HG02571 (cell line): Measurements from ENCODE around the gene DUSP15.
"Not testable (repeated sequence)": the region's sequence is repeated elsewhere in the genome, so short reads cannot be mapped to it uniquely, and the experiment has no call there.

ENCODE experiments used
- ATAC-seq: cut with Tn5 transposase; IDR thresholded peaks from one replicate; pipeline ENCODE4 v1.9.1; 2021; ENCODE audit warnings: mild to moderate bottlenecking, moderate library complexity; ENCODE audit not compliant: unreplicated experiment

The DUSP15 gene

DNA sequence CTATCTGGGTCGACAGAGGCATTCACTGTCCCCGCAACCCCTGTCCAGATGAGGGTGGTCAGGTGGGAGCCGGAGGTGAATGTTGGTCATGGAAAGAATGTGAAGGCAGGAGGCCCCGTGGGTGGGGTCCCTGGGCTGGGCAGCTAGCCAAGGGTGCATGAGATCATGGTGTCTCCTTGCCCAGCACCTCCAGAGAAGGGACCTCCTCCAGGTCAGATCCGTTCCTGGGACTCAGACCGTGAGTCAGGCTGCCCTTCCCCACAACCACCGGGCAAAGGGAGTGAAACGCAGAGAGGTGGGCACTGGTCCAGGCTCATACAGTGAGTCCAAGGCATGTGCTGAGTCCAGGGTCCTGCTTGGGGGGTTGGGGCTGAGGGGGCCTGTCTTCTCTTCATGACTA lies 28.4 kb downstream of the DUSP15 start:
- ATAC-seq = no peak

GRCh38 chr20:31840906-31841816 lies 29.2 kb downstream of the DUSP15 start:
- ATAC-seq = no peak

- ATAC-seq = no peak
These were observed 30.4 kb downstream of the DUSP15 start for GRCh38 chr20:31839782-31840487.

DNA sequence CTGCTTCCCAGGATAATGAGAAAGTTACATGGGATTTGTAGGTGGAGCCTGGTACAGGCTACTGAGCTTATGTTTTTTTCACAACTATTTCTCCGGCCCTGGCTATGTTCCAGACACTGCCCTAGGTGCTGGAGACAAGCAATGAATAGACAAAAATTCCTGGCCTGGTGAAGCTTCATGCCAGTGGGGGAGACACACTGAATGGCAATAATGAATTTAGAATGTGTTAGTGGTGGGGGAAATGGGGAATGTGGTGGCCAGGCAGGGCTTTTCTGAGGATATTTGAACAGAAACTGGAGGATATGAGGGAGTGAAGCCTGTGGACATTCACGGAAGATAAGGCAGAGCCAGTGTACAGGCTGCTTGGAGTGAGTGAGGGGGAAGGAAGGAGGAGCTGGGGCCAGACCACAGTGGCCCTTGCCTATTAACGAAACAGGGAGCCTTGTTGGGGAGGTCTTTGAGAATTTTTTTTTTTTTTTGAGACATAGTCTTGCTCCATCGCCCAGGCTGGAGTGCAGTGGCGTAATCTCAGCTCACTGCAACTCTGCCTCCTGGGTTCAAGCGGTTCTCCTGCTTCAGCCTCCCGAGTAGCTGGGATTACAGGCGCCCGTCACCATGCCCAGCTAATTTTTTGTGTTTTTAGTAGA lies 31.6 kb downstream of the DUSP15 start:
- ATAC-seq = no peak

DNA sequence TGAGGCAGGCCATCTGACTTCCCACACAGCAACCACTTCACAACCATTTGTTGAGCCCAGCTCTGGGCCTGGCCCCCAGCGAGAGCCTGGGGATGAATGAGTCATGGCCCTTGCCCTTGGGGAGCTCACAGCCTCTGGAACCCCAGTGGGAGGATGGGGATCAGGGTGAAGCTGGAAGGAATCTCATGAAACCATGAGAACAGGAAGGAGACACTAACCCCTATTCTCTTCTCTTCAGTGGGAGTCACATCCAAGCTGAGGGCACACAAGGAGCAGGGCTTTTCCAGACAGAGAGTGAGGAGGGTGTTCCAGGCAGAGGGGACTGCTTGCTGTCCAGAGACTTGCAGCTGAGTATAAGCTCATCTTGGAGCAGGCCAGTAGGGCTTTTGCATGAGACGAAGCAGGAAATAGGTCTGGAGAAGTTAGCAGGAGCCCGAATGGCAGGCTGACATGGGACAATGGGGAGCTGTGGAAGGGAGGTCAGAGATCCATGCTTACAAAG lies 32.4 kb downstream of the DUSP15 start:
- ATAC-seq = no peak

GRCh38 chr20:31836853-31837608 lies 33.3 kb downstream of the DUSP15 start:
- ATAC-seq = no peak

GRCh38 chr20:31835977-31836852 lies 34.1 kb downstream of the DUSP15 start:
- no peak for ATAC-seq

GRCh38 chr20:31835554-31835953 lies 34.8 kb downstream of the DUSP15 start:
- ATAC-seq = no peak

DNA sequence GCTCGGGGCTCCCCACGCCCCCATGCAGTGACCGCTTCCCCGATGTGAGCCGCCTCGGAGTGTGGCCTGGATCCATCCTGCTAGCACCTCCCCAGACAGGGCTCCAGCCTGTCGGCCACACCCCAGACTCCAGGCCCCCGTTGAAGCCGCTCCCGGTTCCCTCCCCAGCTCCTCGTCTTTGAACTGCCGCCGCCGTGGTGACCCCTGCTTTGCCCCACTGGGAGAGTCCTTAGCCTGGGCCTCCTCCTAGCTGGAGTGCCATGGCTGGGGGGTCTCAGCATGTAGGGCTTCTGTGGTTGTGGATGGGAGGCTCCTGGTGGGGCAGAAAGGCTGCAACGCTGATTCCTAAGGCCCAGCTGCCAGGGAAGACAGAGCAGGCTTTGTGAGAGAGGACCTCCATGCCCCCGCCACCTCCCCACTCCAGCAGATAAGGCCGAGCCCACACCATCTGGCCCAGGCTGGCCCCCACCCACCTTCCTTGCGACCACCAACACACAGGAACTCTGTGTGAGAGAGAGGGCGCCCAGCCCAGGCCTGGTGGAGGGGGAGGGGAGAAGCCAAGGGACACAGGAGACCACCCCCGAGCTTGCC lies 36.3 kb downstream of the DUSP15 start:
- ATAC-seq = no peak

DNA sequence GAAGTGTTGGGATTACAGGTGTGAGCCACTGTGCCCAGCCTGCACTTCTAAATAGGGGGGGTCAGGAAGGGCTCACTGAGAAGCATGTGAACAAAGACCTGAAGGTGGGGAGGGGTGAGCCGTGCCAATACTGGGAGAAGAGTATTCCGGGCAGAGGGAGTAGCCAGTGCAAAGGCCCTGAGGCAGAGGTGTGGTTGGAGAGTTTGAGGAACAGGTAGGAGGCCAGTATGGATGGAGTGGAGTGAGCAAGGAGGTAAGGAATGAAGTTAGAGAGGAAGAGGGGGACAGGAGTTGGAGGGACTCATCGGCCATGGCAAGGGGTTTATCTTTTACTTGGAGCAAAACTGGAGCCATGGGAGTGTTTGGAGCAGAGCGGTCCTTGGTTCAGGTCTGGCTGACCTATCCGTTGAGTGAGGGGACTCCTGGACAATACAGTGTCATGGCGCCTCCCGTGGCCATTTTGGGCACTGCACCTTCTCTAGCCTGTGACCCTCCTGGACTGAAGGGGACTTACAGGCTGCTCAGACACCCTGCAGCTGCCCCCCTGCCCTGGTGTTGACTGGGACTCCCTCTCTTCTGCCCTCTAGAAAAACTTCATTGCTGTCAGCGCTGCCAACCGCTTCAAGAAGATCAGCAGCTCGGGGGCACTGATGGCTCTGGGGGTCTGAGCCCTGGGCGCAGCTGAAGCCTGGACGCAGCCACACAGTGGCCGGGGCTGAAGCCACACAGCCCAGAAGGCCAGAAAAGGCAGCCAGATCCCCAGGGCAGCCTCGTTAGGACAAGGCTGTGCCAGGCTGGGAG lies 37.0 kb downstream of the DUSP15 start:
- no peak for ATAC-seq

DNA sequence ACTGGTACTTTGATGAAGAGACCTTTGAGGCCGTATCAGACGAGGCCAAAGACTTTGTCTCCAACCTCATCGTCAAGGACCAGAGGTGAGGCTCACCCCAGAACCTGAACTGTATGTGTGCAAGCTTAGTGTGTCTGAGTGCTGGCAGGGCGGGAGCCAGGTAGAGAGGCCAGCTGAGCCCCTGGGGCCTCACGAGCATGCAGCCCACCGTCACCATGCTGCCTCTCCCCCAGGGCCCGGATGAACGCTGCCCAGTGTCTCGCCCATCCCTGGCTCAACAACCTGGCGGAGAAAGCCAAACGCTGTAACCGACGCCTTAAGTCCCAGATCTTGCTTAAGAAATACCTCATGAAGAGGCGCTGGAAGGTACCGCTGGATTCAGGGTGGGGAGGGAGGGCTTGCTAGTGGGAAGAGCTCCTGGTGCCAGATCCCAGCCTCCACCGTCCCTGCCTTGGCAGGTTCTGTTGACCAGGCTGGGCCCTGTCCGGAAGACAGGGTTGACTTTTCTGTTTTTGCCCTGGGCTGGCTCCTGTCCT lies 38.5 kb downstream of the DUSP15 start:
- no peak for ATAC-seq

- no peak for ATAC-seq
These were observed 39.1 kb downstream of the DUSP15 start for GRCh38 chr20:31831211-31831610.

DNA sequence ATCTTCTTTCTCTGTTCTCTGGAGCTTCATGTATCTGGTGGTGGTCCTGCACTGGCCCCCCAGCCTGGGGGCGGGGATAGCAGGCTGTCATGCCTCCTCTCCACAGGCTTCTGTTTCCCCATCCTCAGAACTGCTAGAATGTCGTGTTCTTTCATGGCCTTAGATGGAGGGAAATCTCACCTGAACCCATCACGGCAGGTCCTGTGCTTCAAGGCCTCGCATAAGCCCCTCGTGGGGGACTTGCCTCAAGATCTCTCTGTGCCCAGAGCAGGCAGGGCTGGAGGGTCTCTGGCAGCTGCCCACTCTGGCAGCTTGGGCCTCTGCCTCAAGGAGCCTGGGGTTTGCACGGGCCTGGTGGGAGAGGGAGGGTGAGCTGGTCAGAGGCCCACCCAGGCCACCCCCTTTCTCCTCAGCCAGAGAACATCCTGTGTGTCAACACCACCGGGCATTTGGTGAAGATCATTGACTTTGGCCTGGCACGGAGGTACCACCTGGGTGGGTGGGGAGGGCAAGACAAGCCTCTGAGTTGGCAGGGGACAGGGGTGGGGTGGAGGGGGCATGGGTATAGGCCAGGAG lies 39.8 kb downstream of the DUSP15 start:
- ATAC-seq = no peak

GRCh38 chr20:31829731-31830130 lies 40.6 kb downstream of the DUSP15 start:
- ATAC-seq = no peak

DNA sequence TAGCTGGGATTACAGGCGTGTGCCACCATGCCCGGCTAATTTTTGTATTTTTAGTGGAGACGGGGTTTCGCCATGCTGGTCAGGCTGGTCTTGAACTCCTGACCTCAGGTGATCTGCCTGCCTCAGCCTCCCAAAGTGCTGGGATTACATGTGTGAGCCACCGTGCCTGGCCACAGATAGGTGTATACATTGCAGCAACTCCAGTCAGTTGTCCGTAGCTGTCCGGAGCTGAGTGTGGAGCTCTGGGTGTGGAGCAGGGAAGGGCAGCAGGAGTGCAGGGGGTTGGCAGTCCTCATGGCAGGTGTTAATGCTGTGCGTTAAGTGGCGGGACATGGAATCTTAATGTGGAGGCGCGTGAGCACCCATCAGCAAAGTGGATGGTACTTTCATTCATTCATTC lies 42.3 kb downstream of the DUSP15 start:
- not testable (repeated sequence) for ATAC-seq

DNA sequence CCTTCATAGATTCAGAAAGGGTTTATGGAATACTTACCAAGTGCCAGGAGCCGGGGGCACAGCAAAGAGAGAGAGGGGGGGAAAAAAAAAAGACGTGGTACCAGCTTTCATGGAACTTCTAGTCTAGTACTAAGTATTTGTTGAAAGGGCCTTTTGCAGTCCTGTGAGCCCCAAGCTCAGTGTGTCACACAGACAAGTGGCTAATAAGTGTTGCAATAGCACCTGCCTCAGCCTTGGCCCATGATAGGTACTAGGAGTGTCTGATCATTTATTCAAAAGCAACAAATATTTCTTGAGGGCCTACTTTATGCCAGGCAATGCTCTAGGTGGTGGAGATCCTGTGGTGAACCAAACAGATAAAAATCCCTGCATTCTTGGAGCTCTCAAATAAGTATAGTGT lies 43.3 kb downstream of the DUSP15 start:
- ATAC-seq = no peak

DNA sequence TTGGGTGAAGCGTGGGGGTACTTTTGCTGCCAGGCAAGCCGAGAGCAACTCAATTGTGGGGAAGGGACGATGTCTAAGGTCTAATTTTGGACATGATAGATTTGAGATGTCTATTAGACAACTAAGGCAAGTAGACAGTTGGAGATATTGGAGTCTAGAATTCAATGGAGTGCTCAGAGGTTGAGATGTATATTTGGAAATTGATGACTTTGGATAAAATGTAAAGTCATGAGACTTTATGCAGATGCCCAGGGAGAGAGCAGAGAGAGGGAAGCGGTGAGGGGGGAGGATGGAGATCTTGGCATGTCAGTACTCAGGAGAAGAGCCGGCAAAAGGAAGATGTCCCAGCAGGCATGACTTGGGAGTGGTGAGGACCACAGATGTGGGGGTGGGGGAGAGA lies 44.3 kb downstream of the DUSP15 start:
- no peak for ATAC-seq
